K562 (cell line): Measurements from ENCODE around the gene C16orf96. TPM values are rescaled to one million over a fixed set of nuclear protein-coding genes. Genes with fewer than 3 reads are reported as not detected.
A peak's percentile ranks its signal among the peaks of the same experiment; 100 is the strongest.

ENCODE experiments used
- EZH2 ChIP-seq: IDR thresholded peaks from 2 replicates; pipeline ENCODE4 v1.6.1; 2012; ENCODE audit warnings: low read depth, mild to moderate bottlenecking, inconsistent platforms, low read length, borderline replicate concordance
- L3MBTL2 ChIP-seq: fragments of 450-650 bp; IDR thresholded peaks from 2 replicates; pipeline ENCODE4 v1.6.1; 2016; ENCODE audit warnings: mild to moderate bottlenecking, moderate library complexity
- PHF21A ChIP-seq: fragments of 450-650 bp; IDR thresholded peaks from 2 replicates; pipeline ENCODE4 v1.6.1; 2017; ENCODE audit warnings: low read depth, borderline replicate concordance
- POLR2A ChIP-seq: fragments of 450-650 bp; conservative IDR thresholded peaks from 2 replicates; pipeline ENCODE4 v1.6.1; 2016
- polyA plus RNA-seq, 8 experiments: library from polyadenylated mRNA; depleted of rRNA in 4 of 8; stranded (reverse) in 5 of 8; unstranded in 3 of 8; fragments of >200 nt; fragmentation: Nextera tagmentation in 2 of 8; fragmentation: Illumina TruSeq in 1 of 8; extraction: Ambion mirVana in 2 of 8; extraction: Trizol in 1 of 8; gene quantifications; 2 replicates each; pipeline versions ENCODE4 v1.2.1 to v1.2.3, GENCODE V29; 2011 to 2014; ENCODE audit warnings: inconsistent platforms in 1 of 8, missing spikeins in 1 of 8
- total RNA-seq, 7 experiments: library from RNA; depleted of rRNA in 6 of 7; stranded (reverse); fragments of >200 nt in 6 of 7; fragmentation: Illumina TruSeq in 2 of 7; extraction: Trizol in 2 of 7; gene quantifications; 2 replicates each; pipeline versions ENCODE4 v1.2.1 to v1.2.3, GENCODE V29; 2011 to 2021; ENCODE audit warnings: low replicate concordance in 1 of 7
- TF ChIP-seq, protein P1 (sequence below): sonication (generic); formaldehyde crosslinking; IDR thresholded peaks from 2 replicates; pipeline ENCODE4 v1.8.1; 2023; ENCODE audit warnings: mild to moderate bottlenecking, missing genetic modification reagents
- TF ChIP-seq, protein P2 (sequence below): sonication (generic); formaldehyde crosslinking; IDR thresholded peaks from 2 replicates; pipeline ENCODE4 v1.8.1; 2022; ENCODE audit warnings: missing genetic modification reagents
- TF ChIP-seq, protein P3 (sequence below): sonication (generic); formaldehyde crosslinking; IDR thresholded peaks from 2 replicates; pipeline ENCODE4 v1.8.0; 2022; ENCODE audit warnings: mild to moderate bottlenecking, missing genetic modification reagents, borderline replicate concordance
- TF ChIP-seq, protein P4 (sequence below): fragments of 450-650 bp; conservative IDR thresholded peaks from 2 replicates; pipeline ENCODE4 v1.6.1; 2016; ENCODE audit warnings: missing genetic modification characterization, low read depth, mild to moderate bottlenecking, control low read depth, missing compliant biosample characterization
- TF ChIP-seq, protein P5 (sequence below), 2 experiments: fragments of 450-650 bp; conservative IDR thresholded peaks; 2 replicates each; pipeline ENCODE4 v1.6.1; 2017; ENCODE audit warnings: mild to moderate bottlenecking in 2 of 2, moderate library complexity in 2 of 2
- TF ChIP-seq, protein P6 (sequence below), 3 experiments: IDR thresholded peaks in 2 of 3; conservative IDR thresholded peaks in 1 of 3; 2 replicates each; pipeline ENCODE4 v1.5.1; 2011 to 2012; ENCODE audit warnings: low read length in 3 of 3, mild to moderate bottlenecking in 3 of 3, control low read depth in 2 of 3, improper control_type of control experiment in 1 of 3, inconsistent platforms in 1 of 3, low read depth in 1 of 3, mixed read lengths in 1 of 3, moderate library complexity in 1 of 3; ENCODE audit not compliant: insufficient read depth in 2 of 3
- TF ChIP-seq, protein P7 (sequence below): IDR thresholded peaks from 2 replicates; pipeline ENCODE4 v1.6.1; 2014; ENCODE audit warnings: antibody characterized with exemption

Gene C16orf96
- total and polyA plus RNA-seq, 9 of the 15 experiments (the other 6 are each of a cell fraction or from before 2014, with no cell fraction given), result not detected

DNA sequence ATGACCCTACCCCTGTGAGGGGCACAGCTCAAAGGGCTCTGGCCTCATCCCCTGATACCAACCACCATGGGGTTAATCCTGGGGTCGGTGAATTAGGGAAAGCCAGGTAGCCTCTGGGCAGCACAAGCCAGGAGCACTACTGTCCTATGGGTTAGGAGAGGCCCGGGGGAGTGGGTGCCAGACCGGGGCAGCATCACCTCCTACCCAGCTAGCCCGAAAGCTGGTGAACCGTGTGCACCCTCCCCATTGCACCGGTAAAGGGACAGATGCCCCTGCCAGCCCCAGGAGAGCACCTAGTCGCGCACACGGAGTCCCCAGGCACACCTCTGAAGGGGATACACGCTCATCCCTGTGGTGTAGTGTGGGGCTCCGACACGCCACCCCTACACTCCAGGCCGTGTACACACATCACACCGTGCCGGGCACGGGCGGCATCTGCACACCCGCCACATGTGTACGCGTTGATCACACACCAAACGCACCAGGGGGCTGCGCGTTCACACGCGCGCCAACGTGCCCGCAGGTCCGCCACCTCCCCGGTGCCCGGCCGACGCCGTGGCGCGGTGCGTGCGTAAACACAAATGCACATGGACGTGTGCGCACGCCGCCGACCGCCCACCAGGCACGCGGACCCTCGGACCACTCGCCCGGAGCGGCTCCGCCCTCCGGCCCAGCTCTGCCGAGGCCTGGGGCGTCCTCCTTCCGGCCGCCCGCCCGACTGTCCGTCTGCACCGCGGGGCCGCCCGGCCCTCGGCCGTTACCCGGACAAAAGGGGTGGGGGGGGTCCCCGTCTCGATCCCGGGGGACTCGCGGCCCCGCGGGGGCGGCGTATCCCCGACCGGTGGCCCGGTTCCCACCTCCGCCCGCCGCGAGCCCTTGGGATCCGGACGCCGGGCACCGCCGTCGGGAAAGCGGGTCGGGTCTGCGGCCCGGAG is 57.8 kb downstream of the C16orf96 start (continued):
- TF ChIP-seq, protein P1, sequence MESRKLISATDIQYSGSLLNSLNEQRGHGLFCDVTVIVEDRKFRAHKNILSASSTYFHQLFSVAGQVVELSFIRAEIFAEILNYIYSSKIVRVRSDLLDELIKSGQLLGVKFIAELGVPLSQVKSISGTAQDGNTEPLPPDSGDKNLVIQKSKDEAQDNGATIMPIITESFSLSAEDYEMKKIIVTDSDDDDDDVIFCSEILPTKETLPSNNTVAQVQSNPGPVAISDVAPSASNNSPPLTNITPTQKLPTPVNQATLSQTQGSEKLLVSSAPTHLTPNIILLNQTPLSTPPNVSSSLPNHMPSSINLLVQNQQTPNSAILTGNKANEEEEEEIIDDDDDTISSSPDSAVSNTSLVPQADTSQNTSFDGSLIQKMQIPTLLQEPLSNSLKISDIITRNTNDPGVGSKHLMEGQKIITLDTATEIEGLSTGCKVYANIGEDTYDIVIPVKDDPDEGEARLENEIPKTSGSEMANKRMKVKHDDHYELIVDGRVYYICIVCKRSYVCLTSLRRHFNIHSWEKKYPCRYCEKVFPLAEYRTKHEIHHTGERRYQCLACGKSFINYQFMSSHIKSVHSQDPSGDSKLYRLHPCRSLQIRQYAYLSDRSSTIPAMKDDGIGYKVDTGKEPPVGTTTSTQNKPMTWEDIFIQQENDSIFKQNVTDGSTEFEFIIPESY (CRISPR knock-in tag), result no peak
- TF ChIP-seq PHF21A, result no peak
- TF ChIP-seq, protein P2, sequence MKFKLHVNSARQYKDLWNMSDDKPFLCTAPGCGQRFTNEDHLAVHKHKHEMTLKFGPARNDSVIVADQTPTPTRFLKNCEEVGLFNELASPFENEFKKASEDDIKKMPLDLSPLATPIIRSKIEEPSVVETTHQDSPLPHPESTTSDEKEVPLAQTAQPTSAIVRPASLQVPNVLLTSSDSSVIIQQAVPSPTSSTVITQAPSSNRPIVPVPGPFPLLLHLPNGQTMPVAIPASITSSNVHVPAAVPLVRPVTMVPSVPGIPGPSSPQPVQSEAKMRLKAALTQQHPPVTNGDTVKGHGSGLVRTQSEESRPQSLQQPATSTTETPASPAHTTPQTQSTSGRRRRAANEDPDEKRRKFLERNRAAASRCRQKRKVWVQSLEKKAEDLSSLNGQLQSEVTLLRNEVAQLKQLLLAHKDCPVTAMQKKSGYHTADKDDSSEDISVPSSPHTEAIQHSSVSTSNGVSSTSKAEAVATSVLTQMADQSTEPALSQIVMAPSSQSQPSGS (CRISPR knock-in tag), result no peak
- 0 out of 2 replicates have a peak, but pooled peaks have one; percentile 9 for TF ChIP-seq L3MBTL2
- TF ChIP-seq, protein P3, sequence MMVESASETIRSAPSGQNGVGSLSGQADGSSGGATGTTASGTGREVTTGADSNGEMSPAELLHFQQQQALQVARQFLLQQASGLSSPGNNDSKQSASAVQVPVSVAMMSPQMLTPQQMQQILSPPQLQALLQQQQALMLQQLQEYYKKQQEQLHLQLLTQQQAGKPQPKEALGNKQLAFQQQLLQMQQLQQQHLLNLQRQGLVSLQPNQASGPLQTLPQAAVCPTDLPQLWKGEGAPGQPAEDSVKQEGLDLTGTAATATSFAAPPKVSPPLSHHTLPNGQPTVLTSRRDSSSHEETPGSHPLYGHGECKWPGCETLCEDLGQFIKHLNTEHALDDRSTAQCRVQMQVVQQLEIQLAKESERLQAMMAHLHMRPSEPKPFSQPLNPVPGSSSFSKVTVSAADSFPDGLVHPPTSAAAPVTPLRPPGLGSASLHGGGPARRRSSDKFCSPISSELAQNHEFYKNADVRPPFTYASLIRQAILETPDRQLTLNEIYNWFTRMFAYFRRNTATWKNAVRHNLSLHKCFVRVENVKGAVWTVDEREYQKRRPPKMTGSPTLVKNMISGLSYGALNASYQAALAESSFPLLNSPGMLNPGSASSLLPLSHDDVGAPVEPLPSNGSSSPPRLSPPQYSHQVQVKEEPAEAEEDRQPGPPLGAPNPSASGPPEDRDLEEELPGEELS (CRISPR knock-in tag), result 0 out of 2 replicates have a peak, but pooled peaks have one; percentile 46
- TF ChIP-seq, protein P4, sequence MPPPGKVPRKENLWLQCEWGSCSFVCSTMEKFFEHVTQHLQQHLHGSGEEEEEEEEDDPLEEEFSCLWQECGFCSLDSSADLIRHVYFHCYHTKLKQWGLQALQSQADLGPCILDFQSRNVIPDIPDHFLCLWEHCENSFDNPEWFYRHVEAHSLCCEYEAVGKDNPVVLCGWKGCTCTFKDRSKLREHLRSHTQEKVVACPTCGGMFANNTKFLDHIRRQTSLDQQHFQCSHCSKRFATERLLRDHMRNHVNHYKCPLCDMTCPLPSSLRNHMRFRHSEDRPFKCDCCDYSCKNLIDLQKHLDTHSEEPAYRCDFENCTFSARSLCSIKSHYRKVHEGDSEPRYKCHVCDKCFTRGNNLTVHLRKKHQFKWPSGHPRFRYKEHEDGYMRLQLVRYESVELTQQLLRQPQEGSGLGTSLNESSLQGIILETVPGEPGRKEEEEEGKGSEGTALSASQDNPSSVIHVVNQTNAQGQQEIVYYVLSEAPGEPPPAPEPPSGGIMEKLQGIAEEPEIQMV (tag), result no peak
- TF ChIP-seq, protein P5, sequence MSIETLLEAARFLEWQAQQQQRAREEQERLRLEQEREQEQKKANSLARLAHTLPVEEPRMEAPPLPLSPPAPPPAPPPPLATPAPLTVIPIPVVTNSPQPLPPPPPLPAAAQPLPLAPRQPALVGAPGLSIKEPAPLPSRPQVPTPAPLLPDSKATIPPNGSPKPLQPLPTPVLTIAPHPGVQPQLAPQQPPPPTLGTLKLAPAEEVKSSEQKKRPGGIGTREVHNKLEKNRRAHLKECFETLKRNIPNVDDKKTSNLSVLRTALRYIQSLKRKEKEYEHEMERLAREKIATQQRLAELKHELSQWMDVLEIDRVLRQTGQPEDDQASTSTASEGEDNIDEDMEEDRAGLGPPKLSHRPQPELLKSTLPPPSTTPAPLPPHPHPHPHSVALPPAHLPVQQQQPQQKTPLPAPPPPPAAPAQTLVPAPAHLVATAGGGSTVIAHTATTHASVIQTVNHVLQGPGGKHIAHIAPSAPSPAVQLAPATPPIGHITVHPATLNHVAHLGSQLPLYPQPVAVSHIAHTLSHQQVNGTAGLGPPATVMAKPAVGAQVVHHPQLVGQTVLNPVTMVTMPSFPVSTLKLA (conservative IDR thresholded peaks at IDR 0.05), result peak; percentile 43 to 45
- TF ChIP-seq, protein P6, sequence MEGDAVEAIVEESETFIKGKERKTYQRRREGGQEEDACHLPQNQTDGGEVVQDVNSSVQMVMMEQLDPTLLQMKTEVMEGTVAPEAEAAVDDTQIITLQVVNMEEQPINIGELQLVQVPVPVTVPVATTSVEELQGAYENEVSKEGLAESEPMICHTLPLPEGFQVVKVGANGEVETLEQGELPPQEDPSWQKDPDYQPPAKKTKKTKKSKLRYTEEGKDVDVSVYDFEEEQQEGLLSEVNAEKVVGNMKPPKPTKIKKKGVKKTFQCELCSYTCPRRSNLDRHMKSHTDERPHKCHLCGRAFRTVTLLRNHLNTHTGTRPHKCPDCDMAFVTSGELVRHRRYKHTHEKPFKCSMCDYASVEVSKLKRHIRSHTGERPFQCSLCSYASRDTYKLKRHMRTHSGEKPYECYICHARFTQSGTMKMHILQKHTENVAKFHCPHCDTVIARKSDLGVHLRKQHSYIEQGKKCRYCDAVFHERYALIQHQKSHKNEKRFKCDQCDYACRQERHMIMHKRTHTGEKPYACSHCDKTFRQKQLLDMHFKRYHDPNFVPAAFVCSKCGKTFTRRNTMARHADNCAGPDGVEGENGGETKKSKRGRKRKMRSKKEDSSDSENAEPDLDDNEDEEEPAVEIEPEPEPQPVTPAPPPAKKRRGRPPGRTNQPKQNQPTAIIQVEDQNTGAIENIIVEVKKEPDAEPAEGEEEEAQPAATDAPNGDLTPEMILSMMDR (IDR thresholded peaks at IDR 0.05 in 2 of 3, conservative IDR thresholded peaks at IDR 0.05 in 1 of 3; ENCODE audit: insufficient read depth in 2 of 3, low read depth in 1 of 3, low read length in 3 of 3), result no peak
- TF ChIP-seq POLR2A, result no peak
- TF ChIP-seq, protein P7, sequence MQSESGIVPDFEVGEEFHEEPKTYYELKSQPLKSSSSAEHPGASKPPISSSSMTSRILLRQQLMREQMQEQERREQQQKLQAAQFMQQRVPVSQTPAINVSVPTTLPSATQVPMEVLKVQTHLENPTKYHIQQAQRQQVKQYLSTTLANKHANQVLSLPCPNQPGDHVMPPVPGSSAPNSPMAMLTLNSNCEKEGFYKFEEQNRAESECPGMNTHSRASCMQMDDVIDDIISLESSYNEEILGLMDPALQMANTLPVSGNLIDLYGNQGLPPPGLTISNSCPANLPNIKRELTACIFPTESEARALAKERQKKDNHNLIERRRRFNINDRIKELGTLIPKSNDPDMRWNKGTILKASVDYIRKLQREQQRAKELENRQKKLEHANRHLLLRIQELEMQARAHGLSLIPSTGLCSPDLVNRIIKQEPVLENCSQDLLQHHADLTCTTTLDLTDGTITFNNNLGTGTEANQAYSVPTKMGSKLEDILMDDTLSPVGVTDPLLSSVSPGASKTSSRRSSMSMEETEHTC, result no peak
- TF ChIP-seq EZH2, result no peak
